GM12874 (cell line): Measurements from ENCODE around the gene STK36.

Experiments used
- TF ChIP-seq, protein P1 (sequence below): IDR thresholded peaks from 2 replicates; pipeline ENCODE4 v1.5.1; 2011; ENCODE audit warnings: low read depth, mild to moderate bottlenecking, control low read depth, low read length, moderate library complexity; ENCODE audit not compliant: insufficient read depth

Gene STK36

GRCh38 chr2:218694405-218695145 lies 22.7 kb downstream of the STK36 start:
- TF ChIP-seq, protein P1, sequence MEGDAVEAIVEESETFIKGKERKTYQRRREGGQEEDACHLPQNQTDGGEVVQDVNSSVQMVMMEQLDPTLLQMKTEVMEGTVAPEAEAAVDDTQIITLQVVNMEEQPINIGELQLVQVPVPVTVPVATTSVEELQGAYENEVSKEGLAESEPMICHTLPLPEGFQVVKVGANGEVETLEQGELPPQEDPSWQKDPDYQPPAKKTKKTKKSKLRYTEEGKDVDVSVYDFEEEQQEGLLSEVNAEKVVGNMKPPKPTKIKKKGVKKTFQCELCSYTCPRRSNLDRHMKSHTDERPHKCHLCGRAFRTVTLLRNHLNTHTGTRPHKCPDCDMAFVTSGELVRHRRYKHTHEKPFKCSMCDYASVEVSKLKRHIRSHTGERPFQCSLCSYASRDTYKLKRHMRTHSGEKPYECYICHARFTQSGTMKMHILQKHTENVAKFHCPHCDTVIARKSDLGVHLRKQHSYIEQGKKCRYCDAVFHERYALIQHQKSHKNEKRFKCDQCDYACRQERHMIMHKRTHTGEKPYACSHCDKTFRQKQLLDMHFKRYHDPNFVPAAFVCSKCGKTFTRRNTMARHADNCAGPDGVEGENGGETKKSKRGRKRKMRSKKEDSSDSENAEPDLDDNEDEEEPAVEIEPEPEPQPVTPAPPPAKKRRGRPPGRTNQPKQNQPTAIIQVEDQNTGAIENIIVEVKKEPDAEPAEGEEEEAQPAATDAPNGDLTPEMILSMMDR = no peak

DNA sequence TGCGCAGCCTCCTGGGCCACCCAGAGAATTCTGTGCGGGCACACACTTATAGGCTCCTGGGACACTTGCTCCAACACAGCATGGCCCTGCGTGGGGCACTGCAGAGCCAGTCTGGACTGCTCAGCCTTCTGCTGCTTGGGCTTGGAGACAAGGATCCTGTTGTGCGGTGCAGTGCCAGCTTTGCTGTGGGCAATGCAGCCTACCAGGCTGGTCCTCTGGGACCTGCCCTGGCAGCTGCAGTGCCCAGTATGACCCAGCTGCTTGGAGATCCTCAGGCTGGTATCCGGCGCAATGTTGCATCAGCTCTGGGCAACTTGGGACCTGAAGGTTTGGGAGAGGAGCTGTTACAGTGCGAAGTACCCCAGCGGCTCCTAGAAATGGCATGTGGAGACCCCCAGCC lies 27.0 kb downstream of the STK36 start:
- TF ChIP-seq, protein P1 = no peak

DNA sequence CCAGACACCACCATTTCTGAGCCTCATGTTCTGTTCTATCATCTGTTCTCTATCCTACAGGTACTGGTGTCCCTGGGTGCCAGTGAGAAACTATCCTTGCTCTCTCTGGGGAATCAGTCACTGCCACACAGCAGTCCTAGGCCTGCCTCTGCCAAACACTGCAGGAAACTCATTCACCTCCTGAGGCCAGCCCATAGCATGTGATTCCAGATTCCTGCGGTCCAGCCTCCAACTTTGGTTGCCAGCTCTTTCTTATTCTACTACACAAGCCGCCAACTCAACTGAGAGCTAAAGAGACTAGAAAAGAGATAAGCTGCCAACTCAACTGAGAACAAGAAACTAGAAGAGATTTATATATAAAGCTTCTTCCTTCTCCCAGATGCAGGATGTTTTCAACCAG lies 29.9 kb downstream of the STK36 start:
- TF ChIP-seq, protein P1 = no peak

- TF ChIP-seq, protein P1 = no peak
Observed at GRCh38 chr2:218703341-218703740, 31.5 kb downstream of the STK36 start.

GRCh38 chr2:218708086-218708485 lies 36.2 kb downstream of the STK36 start:
- TF ChIP-seq, protein P1 = no peak

DNA sequence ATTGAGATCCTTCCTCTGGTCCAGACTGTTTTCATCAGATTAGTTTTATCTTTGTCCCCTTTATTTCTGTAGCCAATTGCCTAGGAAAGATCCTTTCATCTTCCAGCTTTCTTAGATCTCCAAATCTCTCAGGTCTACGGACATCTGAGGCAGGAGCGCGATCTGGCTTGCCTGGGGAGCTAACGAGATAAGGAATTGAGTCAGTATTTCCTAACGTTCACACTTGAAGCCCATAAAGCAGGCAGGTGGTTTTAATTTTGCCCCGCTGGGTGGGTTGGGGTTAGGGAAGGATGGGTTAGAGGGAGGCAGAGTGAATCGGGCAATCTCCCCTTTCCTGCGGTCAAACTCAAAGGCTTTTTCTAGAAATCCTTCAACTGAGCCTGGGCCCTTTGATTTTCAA lies 38.0 kb downstream of the STK36 start:
- TF ChIP-seq, protein P1 = no peak

GRCh38 chr2:218710334-218710686 lies 38.4 kb downstream of the STK36 start:
- TF ChIP-seq, protein P1 = no peak
